ENCODE measurements around the gene FAM107A. TPM values are rescaled to one million over a fixed set of nuclear protein-coding genes. Genes with fewer than 3 reads are reported as not detected.

Gene FAM107A
- total RNA-seq, 1 donor from 2014 or later = not detected

- ATAC-seq (ENCODE audit: low read depth) = no peak
- Mint-ChIP-seq H3K27me3 (peaks cover 2% of the 10 kb centered on the region), H3K4me1 (no peaks in the 10 kb centered on the region), H3K9me3 (no peaks in the 10 kb centered on the region), H3K4me3 (no peak overlapping the region), H3K36me3 (ENCODE audit: low read depth) (no peaks in the 10 kb centered on the region), H3K27ac (no peak overlapping the region)
- TF ChIP-seq CTCF (IDR thresholded peaks at IDR 0.05) = no peak
- POLR2A ChIA-PET = no interaction called here
- intact Hi-C loops (cut with micrococcal nuclease) = no loop called here
- CTCF ChIA-PET = no interaction called here
- no peak for DNase-seq
Observed at GRCh38 chr3:58622892-58623291, 45.7 kb upstream of the FAM107A start.

DNA sequence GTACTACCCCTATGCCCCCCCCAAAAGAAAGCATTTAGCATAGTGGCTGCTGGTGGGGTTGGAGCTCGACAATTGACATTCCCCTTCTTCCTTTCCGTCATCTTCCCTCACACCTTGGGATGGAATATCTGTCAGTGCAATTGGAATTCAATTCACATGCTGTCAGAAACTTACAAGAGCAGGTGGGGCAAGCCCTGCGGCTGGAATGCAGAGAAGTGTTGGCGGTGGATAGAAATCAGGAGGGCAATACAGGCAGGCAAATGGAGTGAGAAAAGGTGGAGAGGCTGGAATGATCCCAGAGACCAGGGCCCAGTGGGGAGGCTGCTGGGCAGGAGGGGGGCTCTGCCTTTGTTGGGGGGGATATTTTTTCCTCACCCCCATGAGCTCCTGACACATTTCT lies 45.2 kb upstream of the FAM107A start:
- no peak for ATAC-seq (ENCODE audit: low read depth)
- Mint-ChIP-seq H3K4me3 (no peak overlapping the region), H3K27ac (no peak overlapping the region), H3K27me3 (peaks cover 2% of the 10 kb centered on the region), H3K9me3 (no peaks in the 10 kb centered on the region), H3K4me1 (no peaks in the 10 kb centered on the region), H3K36me3 (ENCODE audit: low read depth) (no peaks in the 10 kb centered on the region)
- CTCF ChIA-PET = no interaction called here
- POLR2A ChIA-PET = no interaction called here
- intact Hi-C loops (cut with micrococcal nuclease) = no loop called here
- no peak for TF ChIP-seq CTCF (IDR thresholded peaks at IDR 0.05)
- no peak for DNase-seq

- Mint-ChIP-seq H3K36me3 (ENCODE audit: low read depth) (no peaks in the 10 kb centered on the region), H3K4me1 (no peaks in the 10 kb centered on the region), H3K4me3 (no peak overlapping the region), H3K27ac (no peak overlapping the region), H3K9me3 (no peaks in the 10 kb centered on the region), H3K27me3 (peaks cover 2% of the 10 kb centered on the region)
- ChIA-PET POLR2A (no interaction called here), CTCF (interaction anchor here (0.8 kb wide), 1 partner anchor 9 kb away, joined by 4 read pairs; no protein-coding TSS in a partner anchor)
- ATAC-seq (ENCODE audit: low read depth) (no peak), DNase-seq (no peak)
- intact Hi-C loops (cut with micrococcal nuclease) = no loop called here
- no peak for TF ChIP-seq CTCF (IDR thresholded peaks at IDR 0.05)
Observed at GRCh38 chr3:58621086-58621830, 44.1 kb upstream of the FAM107A start.

- ChIA-PET CTCF (no interaction called here), POLR2A (no interaction called here)
- TF ChIP-seq CTCF (IDR thresholded peaks at IDR 0.05) = no peak
- Mint-ChIP-seq H3K9me3 (no peaks in the 10 kb centered on the region), H3K4me3 (no peak overlapping the region), H3K27ac (no peak overlapping the region), H3K27me3 (peaks cover 2% of the 10 kb centered on the region), H3K4me1 (no peaks in the 10 kb centered on the region), H3K36me3 (ENCODE audit: low read depth) (no peaks in the 10 kb centered on the region)
- no peak for DNase-seq
- intact Hi-C loops (cut with micrococcal nuclease) = no loop called here
- ATAC-seq (ENCODE audit: low read depth) = no peak
Observed at GRCh38 chr3:58620421-58620820, 43.2 kb upstream of the FAM107A start.

GRCh38 chr3:58617338-58617761 lies 40.2 kb upstream of the FAM107A start:
- no peaks in the 10 kb centered on the region for H3K9me3 Mint-ChIP-seq
- intact Hi-C loops (cut with micrococcal nuclease) = no loop called here
- no peaks in the 10 kb centered on the region for H3K4me1 Mint-ChIP-seq
- POLR2A ChIA-PET = no interaction called here
- no peak overlapping the region for H3K27ac Mint-ChIP-seq
- no peak overlapping the region for H3K4me3 Mint-ChIP-seq
- H3K36me3 Mint-ChIP-seq (ENCODE audit: low read depth) = no peaks in the 10 kb centered on the region
- TF ChIP-seq CTCF (IDR thresholded peaks at IDR 0.05) = no peak
- no peak for DNase-seq
- CTCF ChIA-PET = interaction anchor here (0.6 to 2.9 kb wide), 2 partner anchors 9 to 13 kb away, joined by 3 to 16 read pairs; no protein-coding TSS in a partner anchor
- no peak for ATAC-seq (ENCODE audit: low read depth)
- peaks cover 2% of the 10 kb centered on the region for H3K27me3 Mint-ChIP-seq
